ENCODE measurements around the gene VILL. TPM values are rescaled to one million over a fixed set of nuclear protein-coding genes. Genes with fewer than 3 reads are reported as not detected.

Gene VILL
- polyA plus RNA-seq, 1 of the 3 experiments (the other 2 are of a cell fraction), result 8.8 TPM

GRCh38 chr3:37973246-37974054, 17.1 kb upstream of the VILL start:
- H3K9ac ChIP-seq, result no peak overlapping the region
- H3K36me3 ChIP-seq (replicated peaks in 1 of 2; ENCODE audit: control insufficient read depth in 1 of 2, insufficient read depth in 2 of 2, low read length in 1 of 2), result peaks cover 28 to 48% of the 10 kb centered on the region in 2 experiments
- no peaks in the 10 kb centered on the region for H3K27me3 ChIP-seq (ENCODE audit: insufficient read depth)
- H3K79me2 ChIP-seq (ENCODE audit: insufficient read depth), result no peaks in the 10 kb centered on the region
- no peaks in the 10 kb centered on the region for H3F3A ChIP-seq (replicated peaks; ENCODE audit: insufficient read depth)
- H3K4me3 ChIP-seq (ENCODE audit: low read depth in 2 of 2, low read length in 1 of 2), result no peak overlapping the region
- WGBS (ENCODE audit: low lambda C conversion rate), result 90% methylated on average over 12 of the region's 12 CpGs
- no peak for TF ChIP-seq CHD2 (IDR thresholded peaks at IDR 0.05; ENCODE audit: low read length, partially characterized antibody)
- no peak for TF ChIP-seq USF2 (IDR thresholded peaks at IDR 0.05; ENCODE audit: borderline replicate concordance, low read depth, low read length)
- TF ChIP-seq RCOR1 (IDR thresholded peaks at IDR 0.05; ENCODE audit: low read length), result no peak
- no peak for TF ChIP-seq RFX5 (IDR thresholded peaks at IDR 0.05; ENCODE audit: low read length)
- no peak for TF ChIP-seq FOSL2 (IDR thresholded peaks at IDR 0.05; ENCODE audit: borderline replicate concordance, low read depth)
- no peak for TF ChIP-seq TEAD4 (IDR thresholded peaks at IDR 0.05; ENCODE audit: borderline replicate concordance, insufficient read depth)
- no peak for TF ChIP-seq FOXM1 (IDR thresholded peaks at IDR 0.05; ENCODE audit: low read depth)
- no peak for TF ChIP-seq NFIC (IDR thresholded peaks at IDR 0.05; ENCODE audit: borderline replicate concordance)
- no peak for TF ChIP-seq POLR2AphosphoS5 (IDR thresholded peaks at IDR 0.05; ENCODE audit: low read depth, low read length)
- no peak for TF ChIP-seq RXRA (IDR thresholded peaks at IDR 0.05; ENCODE audit: borderline replicate concordance, low read depth)
- TF ChIP-seq, protein P1, sequence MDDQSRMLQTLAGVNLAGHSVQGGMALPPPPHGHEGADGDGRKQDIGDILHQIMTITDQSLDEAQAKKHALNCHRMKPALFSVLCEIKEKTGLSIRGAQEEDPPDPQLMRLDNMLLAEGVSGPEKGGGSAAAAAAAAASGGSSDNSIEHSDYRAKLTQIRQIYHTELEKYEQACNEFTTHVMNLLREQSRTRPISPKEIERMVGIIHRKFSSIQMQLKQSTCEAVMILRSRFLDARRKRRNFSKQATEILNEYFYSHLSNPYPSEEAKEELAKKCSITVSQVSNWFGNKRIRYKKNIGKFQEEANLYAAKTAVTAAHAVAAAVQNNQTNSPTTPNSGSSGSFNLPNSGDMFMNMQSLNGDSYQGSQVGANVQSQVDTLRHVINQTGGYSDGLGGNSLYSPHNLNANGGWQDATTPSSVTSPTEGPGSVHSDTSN (IDR thresholded peaks at IDR 0.05), result no peak
- TF ChIP-seq, protein P2, sequence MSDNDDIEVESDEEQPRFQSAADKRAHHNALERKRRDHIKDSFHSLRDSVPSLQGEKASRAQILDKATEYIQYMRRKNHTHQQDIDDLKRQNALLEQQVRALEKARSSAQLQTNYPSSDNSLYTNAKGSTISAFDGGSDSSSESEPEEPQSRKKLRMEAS (IDR thresholded peaks at IDR 0.05; ENCODE audit: low read depth), result no peak
- no peak for TF ChIP-seq NRF1 (IDR thresholded peaks at IDR 0.05; ENCODE audit: low read depth, low read length)
- H3K27ac ChIP-seq (ENCODE audit: low read depth in 2 of 2, low read length in 1 of 2), result no peak overlapping the region
- H3K9me2 ChIP-seq, result no peaks in the 10 kb centered on the region
- no peaks in the 10 kb centered on the region for H4K20me1 ChIP-seq (ENCODE audit: insufficient read depth)
- ChIA-PET CTCF (interaction anchor here (1.0 to 4.4 kb wide), 17 partner anchors 8 to 507 kb away, joined by 3 to 31 read pairs (median 5); no protein-coding TSS in a partner anchor), POLR2A (interaction anchor here (1.0 kb wide), 1 partner anchor 118 kb away, joined by 3 read pairs; no protein-coding TSS in a partner anchor)
- no peak overlapping the region for H3K4me2 ChIP-seq
- H3K9me3 ChIP-seq, result no peaks in the 10 kb centered on the region
- DNase-seq, result no peak
- H2AFZ ChIP-seq (ENCODE audit: low read depth), result no peak overlapping the region
- H3K4me1 ChIP-seq (ENCODE audit: control insufficient read depth in 1 of 2, insufficient read depth in 2 of 2, low read depth in 1 of 2, low read length in 1 of 2), result no peaks in the 10 kb centered on the region; a peak in 1 of 4 replicates

Measured in SK-N-SH (cell line).